ENCODE results near the gene MOB4.

DNA sequence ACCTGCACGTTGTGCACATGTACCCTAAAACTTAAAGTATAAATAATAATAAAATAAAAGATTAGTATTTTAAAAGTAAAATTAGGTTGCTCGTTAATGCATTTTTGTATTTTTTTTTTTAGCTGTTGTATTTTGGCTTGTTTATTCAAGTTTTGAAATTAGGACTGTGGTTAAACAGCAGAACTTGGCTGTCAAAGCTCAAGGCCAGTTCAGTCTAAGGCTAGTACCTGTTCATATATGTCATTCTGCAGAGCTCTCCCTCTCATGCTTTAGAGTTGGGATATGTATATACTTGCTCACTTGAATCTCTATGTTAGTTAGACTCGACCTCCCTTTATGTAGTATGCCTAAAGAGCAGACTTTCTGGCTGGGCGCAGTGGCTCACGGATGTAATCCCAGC lies 32.7 kb downstream of the MOB4 start:
- TF ChIP-seq, protein P1, sequence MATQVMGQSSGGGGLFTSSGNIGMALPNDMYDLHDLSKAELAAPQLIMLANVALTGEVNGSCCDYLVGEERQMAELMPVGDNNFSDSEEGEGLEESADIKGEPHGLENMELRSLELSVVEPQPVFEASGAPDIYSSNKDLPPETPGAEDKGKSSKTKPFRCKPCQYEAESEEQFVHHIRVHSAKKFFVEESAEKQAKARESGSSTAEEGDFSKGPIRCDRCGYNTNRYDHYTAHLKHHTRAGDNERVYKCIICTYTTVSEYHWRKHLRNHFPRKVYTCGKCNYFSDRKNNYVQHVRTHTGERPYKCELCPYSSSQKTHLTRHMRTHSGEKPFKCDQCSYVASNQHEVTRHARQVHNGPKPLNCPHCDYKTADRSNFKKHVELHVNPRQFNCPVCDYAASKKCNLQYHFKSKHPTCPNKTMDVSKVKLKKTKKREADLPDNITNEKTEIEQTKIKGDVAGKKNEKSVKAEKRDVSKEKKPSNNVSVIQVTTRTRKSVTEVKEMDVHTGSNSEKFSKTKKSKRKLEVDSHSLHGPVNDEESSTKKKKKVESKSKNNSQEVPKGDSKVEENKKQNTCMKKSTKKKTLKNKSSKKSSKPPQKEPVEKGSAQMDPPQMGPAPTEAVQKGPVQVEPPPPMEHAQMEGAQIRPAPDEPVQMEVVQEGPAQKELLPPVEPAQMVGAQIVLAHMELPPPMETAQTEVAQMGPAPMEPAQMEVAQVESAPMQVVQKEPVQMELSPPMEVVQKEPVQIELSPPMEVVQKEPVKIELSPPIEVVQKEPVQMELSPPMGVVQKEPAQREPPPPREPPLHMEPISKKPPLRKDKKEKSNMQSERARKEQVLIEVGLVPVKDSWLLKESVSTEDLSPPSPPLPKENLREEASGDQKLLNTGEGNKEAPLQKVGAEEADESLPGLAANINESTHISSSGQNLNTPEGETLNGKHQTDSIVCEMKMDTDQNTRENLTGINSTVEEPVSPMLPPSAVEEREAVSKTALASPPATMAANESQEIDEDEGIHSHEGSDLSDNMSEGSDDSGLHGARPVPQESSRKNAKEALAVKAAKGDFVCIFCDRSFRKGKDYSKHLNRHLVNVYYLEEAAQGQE (IDR thresholded peaks at IDR 0.05; ENCODE audit: insufficient read depth in 1 of 2, low read depth in 2 of 2, low read length in 2 of 2) = no peak
- TF ChIP-seq POLR2AphosphoS5 (IDR thresholded peaks at IDR 0.05; ENCODE audit: low read depth, low read length) (no peak), TAF1 (IDR thresholded peaks at IDR 0.05; ENCODE audit: borderline replicate concordance, insufficient read depth, low read length) (no peak)
